GM19193 (cell line): Measurements from ENCODE around the gene SAMHD1.
A peak's percentile ranks its signal among the peaks of the same experiment; 100 is the strongest.

ENCODE experiments used
- POLR2A ChIP-seq: IDR thresholded peaks from 4 replicates; pipeline ENCODE4 v1.6.1; 2011; ENCODE audit not compliant: insufficient read depth, insufficient read length; ENCODE audit errors: extremely low read depth

SAMHD1 gene

DNA sequence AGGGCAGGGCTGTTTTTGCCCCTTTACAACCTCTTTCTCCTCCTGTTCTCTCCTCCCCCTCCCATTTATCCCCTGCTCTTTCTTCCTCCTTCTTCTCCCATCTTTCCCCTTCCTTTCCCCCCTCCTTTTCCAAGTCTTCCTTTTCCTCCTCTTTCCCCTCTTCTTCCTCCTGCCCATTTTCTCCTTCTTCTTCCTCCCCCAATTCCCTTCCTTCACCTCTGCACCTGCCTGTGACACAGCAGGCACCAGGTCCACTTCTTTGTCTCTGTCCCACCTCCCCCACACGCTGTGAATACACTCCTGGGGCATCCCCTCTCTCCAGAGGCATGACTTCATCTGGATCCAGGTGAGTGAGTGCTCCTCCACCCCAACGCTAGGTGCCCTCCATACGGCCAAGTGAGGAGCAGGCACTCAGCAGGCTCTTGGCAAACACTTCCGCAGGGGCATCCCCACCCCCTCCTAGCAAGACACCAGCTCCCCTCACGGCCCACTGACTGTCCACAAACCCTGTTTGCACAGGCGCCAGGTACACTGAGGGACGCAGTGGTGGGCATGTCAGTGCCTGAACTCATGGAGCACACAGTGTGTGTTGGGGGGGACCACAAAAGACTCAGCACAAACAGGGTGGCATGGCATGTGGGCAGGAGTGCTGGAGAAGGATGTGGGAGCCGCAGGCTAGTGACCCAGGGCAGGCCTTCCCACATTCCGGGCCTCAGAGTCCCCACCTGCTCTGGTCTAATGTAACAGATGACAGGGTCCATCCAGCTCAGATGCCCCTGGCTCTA, 86.2 kb downstream of the SAMHD1 start:
- TF ChIP-seq POLR2A = no peak

DNA sequence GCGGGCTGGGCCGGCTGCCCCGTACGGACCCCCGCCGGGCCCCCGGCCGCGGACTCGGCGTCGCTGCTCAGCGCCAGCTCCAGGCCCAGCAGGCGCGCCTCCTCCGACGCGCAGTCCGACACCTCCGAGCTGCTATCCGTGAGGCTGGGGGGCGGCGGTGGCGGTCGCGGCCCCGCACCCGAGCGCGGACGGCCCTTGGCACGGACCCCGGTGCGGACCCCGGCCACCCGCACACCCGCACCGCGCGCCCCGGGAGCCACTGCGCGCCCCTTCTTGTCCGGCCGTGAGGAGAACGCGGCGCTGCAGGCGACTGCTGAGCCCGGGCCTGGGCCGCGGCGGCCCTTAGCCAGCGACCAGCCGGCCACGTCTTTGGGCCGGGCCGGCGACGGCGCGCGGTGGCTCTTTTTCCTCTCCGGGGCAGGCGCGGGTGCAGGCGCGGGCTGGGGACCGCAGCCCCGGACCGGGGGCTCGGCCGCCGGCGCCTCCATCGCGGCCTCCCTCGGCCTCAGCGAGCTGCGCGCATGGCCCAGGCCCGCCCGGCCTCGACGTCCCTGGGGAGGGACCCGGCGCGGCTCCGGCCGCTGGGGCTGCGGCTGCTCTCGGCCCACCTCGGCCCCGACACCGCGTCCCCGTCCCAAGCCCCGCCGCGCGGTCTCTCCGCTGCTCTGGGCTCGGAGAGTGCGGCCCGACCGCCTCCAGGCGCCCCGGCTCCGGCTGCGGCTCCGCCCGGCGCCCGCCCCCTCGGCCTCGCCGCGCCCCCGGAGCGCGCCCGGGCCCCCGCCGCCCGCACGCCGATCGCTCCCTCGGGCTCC, 88.4 kb downstream of the SAMHD1 start:
- peak; percentile 29 for TF ChIP-seq POLR2A

DNA sequence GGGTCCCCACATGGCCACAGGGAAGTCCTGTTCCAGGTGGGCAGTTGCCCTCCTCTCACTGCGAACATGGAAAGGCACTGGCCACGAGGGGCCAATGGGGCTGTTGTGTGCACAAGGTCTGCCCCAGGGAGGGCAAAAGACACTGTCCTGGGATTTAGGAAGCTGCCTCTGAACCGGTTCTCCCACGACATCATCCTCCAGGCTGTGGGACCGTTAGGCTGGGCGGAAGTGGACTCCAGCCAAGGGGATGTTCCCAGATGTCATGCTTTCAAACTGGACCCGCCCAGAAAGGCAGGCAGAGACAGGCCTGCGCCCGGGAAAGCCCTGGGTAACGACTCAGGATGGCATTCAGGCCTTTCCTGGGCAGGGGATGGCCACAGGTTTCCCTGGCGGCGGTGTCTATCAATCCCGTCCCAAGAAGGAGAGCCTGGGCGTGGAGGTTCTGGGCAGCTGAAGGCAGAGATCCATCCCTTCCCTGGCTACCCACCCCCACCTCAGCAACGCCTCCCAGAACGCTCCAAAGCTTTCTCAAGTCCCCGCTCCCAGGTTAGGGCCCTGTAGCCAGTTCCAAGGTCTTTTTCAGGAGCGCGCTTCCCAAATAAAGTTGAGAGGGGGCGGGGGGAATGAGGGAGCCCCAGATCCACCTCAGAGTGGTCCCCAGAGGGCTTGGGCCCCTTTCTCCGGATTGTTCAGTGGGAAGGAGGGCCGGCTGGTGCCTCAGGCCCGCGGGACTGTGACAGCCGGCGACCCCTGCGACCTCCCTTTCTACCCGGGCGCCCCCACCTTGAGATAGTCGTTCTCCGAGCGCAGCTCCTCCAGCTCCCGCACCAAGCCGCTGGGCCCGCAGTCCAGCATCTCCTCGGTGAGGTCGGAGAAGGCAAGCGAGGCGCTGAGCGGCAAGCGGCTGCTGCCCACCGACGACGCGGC, 89.4 kb downstream of the SAMHD1 start:
- no peak for TF ChIP-seq POLR2A

DNA sequence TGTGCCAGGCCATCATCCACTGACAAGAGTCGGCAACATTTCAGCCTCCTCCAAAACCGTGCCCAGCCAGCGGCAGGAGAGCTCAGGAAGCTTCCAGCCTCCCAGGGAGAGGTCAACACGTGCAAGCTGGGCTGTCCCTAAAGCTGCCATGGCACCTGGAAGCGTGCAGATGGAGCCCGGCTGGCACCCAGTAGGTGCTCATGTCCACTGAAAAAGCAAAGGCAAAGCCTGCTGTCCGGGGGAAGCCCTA, 90.0 kb downstream of the SAMHD1 start:
- TF ChIP-seq POLR2A = no peak

DNA sequence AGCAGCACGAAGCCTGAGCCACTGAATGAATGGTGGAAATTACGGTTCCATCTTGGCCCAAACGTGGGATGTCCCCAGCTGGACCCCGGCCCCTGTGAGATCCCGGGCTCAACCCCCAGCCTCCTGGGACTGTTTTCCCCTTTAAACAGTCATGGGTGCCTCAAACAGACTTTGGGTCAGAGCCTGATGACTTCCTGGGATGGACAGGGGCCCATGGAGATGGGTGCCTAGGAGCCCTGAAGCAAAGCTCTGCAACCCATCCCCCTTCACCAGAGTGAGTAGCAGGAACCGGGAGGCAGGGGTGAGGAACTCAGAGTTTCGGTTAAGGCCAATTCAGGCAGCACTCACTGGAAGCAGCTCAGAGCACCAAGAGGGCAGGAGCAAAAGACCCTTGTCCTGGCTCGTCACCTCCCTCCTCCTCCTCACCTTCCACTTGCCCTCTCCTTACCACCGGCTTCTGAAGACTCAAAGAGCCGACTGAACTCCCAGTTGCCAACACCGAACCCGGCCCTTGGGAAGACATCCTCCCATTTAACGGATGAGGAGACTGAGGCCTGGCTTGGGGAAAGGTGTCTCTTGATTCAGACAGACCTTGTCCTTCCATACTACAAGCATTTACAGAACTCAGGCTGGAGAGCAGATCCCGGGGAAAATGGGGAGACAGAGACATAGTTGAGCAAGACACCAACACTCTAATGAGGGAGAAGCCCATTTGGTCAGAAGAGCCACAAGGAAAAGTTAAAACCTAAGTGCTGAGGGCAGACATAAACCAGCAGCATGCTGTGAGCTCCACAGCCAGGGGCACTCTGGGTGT, 90.5 kb downstream of the SAMHD1 start:
- no peak for TF ChIP-seq POLR2A

DNA sequence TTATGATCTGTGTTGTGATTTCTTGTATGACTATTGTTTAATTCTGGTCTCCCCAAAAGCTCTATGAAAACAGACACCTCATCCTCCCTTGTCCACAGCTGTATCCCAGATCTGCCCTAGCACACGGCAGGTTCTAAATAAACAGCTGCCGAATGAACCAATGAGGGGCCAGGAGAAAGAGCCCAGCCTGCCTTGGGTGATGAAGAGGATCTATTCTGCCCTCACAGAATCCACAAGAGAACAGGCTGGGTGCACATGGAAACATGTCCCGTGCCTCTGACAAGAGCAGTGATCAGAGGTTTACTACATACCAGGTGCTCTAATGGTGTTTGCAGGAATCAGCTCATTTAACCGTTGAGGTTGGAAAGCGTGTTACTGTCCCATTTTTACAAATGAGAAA, 91.2 kb downstream of the SAMHD1 start:
- no peak for TF ChIP-seq POLR2A

DNA sequence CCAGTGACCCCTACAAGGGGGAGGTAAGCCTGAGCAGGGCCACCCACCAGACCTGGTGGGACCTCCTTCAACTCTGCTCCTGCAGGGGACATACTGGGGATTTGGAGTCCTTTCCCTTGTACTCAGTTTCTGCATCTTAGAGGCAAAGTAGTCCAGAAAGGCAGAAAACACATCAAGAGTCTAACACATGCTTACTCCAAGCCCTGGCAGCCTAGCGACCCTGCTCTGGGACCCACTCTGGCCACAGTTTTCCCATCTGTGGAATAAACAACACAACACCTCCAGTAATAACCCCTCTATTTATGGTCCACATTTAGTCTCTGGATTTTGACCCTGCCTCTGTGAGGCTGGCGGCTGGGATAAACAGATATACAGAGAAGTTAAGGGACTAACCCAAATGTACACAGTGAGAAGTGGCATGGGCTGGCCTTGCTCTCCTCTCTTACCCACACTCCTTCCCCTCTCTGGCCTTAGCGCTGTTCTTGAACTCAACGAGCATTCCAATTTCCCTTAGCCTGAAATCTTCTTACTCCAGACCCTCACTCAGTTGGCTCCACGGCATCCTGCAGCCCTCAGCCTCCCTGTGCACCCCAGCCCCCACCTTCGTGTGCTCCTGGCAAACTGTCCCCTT, 91.7 kb downstream of the SAMHD1 start:
- no peak for TF ChIP-seq POLR2A

DNA sequence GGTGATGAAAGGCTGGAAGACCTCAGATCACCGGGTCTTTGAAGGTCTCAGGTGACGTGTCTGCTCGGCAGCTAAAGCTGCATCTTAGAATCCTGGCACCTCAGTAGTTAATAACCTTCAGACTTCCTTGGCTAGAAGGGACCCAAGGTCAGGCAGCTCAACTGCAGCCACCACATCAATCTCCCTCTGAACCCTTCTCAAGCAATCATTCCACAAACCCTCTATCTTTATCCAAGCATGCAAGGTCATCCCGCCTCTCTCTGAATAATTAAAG, 92.3 kb downstream of the SAMHD1 start:
- no peak for TF ChIP-seq POLR2A

DNA sequence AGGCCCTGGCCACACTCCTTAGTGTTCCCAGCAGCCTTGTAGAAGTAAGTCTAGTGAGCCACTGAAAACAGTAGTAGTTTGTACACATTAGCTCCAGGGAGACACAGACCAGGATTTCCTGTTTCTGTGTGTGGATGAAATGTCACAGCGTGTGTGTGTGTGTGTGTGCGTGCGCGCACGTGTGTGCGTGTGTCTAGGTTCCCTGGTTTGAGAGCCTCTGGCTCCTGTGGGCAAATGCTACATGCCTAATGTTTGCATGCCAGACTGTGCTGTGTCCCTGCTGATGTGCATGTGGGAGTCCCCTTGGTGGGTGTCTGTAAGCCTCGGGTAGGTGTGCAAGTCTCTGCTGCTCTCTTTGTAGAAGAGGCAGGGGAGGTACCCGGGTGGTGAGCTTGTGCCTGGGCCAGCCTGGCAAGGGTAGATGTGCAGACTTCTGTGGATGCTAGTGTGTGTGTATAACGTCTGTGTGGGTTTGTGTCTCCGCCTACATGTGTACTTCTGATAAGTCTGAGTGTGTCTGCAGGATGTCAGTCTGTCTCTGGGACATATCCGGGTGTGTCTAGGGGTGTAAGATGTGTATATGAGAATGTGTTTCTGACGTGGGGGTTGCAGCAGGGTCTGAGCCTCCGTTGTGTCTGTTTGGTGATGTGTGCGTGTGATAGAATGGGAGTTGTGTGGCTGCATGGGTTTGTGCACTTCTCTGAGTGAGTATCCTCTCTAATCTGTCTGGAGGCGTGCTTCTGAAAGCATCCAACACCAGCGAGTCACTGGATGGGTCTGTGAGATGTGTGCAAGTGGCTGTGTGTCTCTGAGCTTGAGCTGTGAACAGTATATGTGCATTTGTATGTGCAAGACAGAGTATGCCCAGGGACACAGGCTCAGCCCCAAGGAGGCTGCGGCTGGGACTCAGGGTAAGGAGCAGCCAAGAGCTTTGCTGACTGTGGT, 94.5 kb downstream of the SAMHD1 start:
- TF ChIP-seq POLR2A = no peak

DNA sequence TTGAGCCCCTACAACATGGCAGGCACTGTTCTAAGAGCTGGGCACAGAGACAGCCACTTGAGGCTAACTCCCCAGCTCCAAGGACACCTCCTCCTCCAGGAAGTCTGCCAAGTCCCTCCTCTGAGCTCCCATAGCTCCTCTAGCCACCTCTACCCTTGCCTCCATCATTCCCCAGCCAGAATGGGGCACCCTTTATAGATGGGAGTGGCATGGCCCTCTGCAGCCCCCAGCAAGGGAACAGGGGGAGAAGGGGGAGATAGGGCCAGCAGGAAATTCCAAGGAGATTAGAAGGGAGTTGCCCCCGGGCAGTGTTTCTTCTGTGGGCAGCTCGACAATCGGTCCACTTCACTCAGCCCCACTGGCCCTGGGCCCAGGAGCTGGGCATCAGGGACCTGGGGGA, 95.3 kb downstream of the SAMHD1 start:
- TF ChIP-seq POLR2A = no peak

DNA sequence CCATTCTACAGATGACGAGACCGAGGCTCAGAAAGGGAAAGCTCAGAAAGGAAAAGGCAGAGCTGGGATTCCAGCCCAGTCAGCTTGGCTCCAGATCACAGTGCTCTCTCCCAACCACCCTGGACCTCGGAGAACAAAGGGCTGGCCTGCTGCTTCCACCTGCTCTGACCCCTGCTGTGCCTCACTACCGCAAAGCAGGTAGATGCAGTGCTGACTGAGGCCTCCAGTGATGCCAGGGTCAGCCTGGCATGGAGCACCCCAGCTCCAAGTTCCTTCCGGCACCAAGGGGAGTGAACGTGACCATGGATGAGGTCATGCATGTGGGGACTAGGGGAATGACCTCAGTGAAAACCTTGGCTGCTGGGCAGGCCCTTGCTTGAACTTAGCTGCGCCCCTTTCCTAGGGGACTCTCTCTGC, 96.3 kb downstream of the SAMHD1 start:
- no peak for TF ChIP-seq POLR2A

DNA sequence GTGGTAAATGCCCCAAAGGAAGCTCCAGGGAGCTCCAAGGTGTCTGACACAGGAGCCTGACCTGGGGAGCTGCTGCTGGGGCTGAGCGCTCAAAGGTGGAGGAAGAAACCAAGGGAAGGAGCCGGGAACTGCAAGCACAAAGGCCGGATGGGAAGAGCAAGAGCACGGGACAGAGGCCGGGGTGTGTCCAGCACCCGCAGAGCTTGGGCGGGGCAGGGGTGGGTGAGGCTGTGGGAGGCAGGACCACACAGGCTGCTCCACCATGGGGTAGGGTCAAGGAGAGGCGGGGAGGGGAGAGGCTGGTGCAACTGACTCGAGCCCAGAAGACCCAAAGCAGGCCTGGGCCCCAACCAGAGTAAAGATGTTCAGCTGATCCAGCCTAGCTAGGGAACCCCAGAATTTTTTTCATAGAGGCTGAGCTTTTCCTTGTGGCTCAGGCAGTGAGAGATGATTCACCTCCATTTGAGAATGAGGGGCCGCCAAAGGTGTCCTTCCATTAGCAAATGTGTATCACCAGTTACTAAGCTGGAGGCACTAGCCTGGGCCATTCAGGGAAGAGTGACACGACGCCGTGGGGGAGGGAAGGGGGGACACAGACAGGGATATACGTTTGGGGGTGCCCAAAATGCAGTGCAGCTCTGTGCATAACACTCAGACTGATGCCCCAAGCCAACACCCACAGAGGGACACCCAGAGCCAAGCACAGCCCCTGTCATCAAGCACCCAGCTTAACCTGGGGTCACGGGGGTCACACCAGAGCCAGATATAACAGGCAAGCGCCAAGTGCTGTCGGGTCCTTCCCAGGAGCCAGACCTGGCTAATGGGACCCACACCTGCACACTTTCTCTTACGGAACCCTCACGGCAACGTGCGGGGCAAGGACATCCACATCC, 96.9 kb downstream of the SAMHD1 start:
- TF ChIP-seq POLR2A = no peak

DNA sequence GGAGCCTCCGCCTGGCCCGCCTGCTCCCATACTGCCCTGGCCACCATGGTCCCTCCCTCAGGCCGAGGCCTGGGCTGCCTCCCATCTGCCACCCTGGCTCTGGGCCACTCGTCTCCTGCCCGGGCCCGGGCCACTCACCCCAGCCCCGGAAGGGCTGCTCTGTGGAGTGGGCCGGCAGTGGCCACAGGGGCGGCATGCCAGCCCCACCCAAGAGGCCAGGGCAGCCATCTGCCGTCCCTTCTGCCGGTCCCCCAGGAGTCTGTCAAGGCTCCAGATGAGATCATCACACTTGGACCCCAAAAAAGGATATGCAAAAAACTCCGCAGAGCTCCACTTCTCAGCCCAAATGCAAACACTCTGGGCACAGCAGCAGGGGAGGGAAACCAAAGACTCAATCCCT, 99.3 kb downstream of the SAMHD1 start:
- peak; percentile 29 for TF ChIP-seq POLR2A

DNA sequence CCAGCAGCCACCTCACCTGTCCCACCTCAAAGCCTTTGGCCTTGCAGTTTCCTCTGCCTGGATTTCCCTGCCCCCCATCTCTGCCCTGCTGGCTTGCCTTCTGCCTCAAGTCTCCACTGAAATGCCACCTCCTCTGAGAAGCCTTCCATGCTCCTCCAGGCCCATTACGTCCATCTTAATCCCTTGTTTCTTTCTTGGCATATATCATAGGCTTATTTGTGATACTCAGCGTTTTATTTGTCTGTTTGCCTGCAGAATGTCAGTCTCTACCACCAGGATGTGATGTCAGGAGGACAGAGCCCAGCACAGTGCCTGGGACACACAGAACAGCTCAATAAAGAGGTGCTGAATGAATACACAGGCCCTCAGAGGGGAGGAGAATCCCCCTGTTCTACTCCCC, 100.0 kb downstream of the SAMHD1 start:
- TF ChIP-seq POLR2A = no peak
